Pons (tissue), 1 donor: ENCODE results near the gene MUC5B.

Experiments
- DNase-seq: peaks from one replicate; pipeline ENCODE4 v3.0.0-alpha.2; 2016; ENCODE audit warnings: low spot score

The MUC5B gene

DNA sequence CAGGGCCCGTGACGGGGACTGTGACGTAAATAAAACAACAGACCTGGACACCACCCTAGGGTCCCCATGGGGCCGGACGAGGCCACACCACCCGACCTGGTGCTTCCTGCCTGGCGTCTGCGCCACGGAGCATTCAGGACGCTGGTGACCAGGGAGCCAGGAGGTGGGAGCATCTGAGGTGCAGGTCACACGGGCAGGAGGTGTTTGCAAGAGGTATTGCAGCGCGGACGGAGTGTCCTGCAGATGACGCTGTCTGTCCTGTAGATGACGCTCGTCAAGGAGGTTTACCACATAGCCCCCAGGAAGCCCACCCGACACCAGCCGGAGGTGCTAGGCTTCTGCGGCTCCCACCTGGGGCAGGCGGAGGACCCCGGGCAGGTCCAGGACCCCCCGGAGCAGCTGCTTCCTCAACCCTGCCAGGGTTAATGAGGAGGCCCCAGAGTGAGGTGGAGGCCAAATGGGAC, 986 bp upstream of the MUC5B start:
- no peak for DNase-seq

DNA sequence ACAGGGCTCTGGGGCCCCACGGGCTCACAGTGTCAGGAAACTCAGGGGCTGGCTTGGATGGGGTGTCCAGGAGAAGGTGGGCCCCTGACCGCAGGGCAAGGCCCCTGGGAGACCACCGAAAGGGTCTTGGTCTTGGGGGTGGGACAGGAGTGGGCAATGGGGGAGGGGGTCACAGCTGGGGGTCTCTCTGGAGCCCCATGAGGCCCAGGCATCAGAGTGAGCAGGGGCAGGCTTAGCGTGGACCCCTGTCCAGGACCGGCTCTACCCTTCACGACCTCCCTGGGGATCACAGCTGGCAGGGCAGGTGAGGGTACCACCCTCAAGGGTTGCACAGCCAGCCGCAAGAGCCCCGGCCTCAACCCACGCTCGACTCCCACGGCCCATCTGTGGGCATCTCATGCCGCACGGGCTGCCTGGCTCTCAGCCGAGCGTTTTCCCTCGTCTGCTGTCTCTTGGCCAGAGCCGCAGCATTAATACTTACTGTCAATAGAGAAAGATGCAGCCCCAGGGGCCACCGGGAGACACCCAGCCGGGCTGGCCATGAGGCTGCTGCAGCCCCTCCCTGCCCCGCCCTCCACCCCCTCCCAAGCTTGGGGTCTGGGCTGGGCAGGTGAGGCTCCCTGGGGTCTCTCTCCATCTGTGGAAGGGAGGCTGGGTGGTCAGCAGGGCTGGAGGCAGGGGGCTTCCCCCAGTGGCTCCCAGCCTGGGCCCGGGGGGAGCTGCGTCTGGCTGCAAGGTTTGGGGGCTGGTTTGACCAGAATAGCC, 662 bp downstream of the MUC5B start:
- DNase-seq = no peak

DNA sequence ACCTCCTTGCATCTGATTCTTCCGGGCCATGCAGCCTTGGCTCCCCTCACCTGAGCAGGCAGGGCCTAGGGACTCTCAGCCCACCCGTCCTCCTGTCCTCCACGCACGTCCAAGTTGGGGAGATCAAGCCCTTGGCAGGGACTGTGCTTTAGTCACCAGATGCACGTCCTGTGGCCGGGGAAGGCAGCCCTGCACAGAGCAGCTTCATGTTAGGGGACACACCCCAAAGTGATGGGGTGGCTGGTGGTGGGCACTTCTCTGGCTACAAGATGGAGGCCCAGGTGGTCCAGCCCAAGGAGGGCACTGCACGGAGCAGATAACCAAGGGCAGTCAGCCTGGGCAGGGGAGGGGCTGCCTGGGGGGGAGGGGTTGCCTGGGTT, 1.2 kb downstream of the MUC5B start:
- no peak for DNase-seq

DNA sequence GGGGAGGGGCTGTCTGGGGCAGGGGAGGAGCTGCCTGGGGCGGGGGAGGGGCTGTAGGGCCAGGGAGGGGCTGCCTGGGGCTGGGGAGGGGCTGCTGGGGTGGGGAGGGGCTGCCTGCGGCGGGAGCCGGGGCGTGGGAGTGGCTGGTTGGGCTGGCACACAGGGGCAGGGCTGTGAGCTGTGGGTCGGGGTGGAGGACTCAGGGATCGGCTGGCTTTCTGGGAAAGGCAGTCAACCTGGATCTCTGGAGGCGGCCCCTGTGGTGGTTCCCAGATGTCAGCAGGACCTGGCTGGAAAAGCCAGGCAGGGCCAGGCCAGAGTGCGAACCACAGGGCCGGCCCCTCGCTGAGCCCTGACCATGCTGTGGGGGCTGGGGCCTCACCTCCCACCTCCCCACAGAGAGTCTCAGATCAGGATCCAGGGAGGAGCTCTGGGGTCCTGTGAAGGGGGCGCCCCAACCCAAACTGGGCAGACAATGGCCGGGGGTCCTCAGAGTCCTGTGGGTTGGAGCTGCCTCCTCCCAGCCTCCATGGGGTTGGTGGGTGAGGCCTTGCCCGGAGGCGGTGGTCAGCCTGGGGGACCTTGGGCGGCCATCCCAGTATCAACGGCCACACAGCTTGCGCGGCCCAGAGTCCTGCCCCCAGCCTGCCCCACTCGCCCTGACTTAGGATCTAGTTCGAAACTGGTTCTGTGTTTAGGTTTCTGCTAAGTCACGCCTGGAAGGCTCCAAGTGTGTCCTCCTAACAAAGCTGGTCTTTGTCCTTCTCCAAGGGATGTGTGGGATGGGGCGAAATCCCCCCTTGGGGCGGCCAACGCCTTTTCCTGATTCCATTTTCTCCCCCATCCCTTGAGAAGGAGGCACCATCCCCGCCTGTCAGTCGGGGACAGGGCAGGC, 1.9 kb downstream of the MUC5B start:
- DNase-seq = no peak

DNA sequence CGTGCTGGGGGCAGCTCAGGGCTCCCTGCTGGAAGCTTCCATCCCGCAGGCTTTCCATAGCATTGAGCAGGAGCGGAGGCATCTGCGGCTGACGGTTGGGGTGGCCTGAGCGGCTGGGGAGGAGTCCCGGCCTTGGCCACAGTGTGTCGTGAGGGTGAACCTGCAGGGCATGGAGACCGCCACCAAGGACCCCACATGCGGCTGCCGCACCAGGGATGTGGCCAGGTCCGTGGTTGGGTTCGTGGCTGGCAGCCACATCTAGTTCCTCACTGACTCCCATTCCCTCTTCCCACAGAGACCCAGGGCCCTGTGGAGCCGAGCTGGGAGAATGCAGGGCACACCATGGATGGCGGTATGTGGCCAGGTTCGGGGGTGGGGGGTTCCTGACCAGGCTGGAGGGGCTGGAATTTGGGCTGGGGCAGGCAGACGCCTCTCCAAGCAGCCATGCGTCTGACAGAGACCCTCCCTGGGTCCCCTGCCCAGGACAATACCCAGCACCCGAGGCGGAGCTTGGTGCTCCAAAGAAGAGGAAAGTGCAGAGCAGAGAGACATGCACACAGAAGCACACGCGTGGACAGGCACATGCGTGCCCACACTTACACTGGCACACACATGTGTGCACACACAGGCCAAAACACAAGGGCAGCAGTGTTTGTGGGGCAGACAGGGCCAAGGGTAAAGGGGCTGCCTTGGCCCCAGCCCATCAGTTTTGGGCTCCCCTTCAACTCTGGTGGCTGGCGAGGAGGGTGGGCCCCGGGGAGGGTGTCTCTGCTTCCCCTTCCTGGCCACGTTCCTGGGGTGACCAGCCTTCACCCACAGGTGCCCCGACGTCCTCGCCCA, 2.7 kb downstream of the MUC5B start:
- no peak for DNase-seq

DNA sequence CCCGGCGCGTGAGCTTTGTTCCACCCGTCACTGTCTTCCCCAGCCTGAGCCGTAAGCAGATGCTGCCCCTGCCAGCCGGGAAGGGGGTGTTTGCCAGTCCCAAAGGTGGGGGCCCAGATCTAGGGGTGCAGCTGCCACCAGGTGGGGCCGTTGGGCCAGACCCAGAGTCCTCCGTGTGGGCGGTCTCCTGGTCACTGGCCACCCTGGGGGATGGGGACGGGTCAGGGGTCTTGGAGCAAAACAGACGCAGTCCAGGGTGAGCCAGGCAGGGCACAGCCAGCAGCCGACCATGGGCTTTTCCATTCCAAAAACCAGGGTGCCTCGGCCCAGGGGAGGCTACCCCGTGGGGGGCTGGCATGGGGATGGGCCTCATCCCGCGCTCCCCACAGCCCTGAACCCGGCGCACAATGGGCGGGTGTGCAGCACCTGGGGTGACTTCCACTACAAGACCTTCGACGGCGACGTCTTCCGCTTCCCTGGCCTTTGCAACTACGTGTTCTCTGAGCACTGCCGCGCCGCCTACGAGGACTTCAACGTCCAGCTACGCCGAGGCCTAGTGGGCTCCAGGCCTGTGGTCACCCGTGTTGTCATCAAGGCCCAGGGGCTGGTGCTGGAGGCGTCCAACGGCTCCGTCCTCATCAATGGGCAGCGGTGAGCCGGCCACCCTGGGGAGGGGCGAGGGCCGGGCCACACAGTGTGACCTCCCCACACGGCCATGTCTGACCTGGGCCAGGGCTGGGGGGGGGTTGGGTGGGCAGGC, 3.5 kb downstream of the MUC5B start:
- no peak for DNase-seq

DNA sequence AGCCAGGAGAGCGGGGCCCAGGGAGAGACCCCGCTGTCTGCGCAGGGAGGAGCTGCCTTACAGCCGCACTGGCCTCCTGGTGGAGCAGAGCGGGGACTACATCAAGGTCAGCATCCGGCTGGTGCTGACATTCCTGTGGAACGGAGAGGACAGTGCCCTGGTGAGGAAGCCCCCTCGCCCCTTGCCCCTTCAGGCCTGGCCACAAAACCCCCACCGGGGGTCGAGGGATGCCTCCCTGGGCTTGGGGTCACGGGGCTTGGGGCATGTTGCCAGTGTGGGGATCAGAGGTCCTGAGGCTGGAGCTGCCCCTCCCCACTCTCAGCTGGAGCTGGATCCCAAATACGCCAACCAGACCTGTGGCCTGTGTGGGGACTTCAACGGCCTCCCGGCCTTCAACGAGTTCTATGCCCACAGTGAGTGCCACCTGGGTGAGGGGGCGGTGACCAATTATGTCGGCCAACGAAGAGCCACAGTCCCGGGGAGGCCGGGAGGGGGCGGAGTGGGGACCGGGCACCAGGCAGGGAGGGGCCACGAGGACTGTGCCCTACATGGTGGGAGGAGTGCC, 4.2 kb downstream of the MUC5B start:
- no peak for DNase-seq

DNA sequence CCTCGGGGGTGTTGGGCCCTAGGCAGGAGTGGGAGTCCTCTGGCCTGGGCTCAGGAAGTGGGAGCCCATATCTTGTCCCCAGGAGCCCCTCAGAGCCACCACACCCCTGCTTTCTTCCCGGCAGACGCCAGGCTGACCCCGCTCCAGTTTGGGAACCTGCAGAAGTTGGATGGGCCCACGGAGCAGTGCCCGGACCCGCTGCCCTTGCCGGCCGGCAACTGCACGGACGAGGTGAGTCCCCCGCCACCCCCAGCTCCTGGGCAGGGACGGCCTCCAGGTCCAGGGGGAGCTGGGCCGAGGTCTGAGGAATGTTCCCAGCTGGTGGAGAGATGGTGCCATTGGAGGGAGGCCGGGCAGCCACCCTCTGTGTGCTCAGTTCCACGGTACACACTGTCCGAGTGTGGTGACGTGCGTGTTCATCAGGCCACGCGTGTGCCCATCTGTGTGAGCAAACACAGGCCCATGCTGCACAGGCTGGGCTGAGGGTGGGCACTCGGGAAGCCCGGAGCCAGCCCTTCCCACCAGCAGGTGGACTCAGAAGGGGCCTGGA, 4.8 kb downstream of the MUC5B start:
- DNase-seq = no peak

DNA sequence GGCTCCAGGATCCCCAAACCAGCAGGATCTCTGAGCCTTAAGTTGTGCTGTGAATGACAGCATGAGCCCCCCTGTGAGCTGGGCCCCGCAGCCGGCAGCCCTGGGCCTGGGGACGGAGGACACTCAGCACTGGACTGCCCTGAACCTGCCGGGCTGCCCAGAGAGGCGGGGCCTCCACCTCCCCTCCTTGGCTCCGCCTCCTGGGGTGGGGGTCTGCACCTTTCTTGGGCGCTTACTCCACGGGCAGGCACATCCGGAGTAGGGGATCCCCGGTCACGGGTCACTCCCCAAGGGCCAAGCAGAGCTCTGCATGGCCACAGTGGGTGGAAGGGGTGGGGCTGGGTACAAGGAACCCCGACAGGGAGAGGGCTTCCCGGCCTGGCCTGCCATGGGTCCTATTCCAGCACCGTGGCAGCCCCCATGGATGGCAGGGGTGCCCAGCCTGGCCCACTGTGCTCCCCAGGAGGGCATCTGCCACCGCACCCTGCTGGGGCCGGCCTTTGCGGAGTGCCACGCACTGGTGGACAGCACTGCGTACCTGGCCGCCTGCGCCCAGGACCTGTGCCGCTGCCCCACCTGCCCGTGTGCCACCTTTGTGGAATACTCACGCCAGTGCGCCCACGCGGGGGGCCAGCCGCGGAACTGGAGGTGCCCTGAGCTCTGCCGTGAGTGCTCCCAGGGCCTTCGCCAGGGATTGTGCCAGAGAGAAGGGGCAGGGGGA, 5.4 kb downstream of the MUC5B start:
- DNase-seq = no peak

DNA sequence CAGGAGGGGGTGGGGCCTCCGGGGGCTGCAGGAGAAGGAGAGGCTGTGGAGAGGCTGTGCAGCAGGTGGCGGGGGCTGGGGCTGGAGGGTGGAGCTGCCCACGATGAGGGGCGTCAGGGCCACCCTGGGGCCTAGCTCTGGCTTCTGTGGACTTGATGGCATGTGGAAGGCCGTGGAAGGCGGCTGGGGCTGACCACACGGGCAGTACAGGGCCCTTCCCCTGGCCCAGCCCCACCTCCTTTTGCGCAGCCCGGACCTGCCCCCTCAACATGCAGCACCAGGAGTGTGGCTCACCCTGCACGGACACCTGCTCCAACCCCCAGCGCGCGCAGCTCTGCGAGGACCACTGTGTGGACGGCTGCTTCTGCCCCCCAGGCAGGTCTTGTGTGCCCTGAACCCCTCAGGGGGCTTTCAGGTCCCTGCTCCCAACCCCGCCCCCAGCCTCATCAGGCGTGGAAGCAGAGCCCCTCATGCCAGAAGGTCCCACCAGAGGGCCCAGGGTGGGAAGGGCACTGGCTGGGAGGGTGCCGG, 6.1 kb downstream of the MUC5B start:
- DNase-seq = no peak

DNA sequence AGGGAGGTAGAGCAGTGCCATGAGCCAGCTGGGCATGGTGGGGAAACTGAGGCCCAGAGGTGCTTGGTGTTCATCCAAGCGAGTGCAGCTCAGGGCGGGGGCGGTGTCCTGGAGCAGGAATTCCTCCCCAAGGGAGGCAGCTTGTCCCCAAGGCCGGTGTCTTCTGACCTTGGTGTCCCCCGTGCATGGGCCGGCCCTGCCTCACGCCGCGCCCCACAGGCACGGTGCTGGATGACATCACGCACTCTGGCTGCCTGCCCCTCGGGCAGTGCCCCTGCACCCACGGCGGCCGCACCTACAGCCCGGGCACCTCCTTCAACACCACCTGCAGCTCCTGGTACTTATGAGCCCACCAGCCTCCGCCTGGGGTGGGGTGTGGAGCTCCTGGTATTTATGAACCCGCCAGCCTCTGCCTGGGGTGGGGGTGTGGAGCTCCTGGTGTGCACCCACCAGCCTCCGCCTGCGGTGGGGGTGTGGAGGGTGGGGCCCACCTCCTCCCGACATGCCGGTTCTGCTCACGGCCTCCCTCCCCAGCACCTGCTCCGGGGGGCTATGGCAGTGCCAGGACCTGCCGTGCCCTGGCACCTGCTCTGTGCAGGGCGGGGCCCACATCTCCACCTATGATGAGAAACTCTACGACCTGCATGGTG, 6.7 kb downstream of the MUC5B start:
- DNase-seq = no peak

DNA sequence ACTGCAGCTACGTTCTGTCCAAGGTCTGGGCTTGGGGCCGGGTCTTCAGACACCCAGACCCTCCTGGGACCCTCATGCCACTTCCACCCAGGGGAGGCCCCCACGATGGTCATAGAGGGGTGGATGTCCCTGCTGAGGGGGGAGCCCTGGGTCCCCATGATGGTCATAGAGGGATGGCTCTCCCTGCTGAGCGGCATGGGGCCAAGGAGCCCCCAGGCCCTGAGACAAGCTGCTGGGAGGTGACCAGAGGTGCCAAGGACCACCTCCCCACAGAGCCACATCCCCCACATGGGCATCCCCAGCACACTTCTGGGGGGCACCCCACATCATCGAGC, 7.2 kb downstream of the MUC5B start:
- no peak for DNase-seq

DNA sequence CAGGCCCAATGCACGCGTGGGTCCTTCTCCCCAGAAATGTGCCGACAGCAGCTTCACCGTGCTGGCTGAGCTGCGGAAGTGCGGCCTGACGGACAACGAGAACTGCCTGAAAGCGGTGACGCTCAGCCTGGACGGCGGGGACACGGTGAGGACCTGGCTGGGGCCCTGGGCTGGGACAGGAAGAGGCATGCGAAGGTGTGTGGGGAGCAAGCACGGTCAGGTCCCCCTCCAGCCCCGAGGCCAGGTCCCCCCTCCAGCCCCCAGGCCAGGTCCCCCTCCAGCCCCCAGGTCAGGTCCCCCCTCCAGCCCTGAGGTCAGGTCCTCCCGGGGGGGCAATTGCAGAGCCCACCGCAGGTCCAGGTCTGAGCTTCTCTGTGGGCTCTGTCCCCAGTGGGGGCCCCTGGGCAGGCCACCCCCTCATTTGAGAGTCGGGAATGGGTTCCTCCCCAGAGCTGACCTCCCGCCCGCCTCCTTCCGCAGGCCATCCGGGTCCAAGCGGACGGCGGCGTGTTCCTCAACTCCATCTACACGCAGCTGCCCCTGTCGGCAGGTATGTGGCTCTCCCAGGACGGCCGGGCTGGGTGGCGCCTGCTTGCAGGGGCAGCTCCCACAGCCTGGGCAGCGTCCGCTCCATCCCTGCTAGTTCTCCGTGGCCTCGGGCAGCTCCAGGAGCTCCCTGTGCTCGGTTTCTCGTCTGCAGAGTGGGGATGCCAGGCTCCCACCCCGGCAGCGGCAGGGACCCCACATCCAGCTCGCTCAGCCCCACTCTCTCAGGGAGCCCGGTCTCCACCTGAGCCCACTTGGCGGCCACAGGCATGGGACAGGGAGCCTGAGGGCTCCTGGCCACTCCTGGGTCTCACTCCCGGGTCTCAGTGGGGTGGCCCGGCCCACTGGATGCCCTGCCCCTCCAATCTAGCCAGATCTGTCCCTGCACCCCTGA, 7.9 kb downstream of the MUC5B start:
- DNase-seq = no peak

DNA sequence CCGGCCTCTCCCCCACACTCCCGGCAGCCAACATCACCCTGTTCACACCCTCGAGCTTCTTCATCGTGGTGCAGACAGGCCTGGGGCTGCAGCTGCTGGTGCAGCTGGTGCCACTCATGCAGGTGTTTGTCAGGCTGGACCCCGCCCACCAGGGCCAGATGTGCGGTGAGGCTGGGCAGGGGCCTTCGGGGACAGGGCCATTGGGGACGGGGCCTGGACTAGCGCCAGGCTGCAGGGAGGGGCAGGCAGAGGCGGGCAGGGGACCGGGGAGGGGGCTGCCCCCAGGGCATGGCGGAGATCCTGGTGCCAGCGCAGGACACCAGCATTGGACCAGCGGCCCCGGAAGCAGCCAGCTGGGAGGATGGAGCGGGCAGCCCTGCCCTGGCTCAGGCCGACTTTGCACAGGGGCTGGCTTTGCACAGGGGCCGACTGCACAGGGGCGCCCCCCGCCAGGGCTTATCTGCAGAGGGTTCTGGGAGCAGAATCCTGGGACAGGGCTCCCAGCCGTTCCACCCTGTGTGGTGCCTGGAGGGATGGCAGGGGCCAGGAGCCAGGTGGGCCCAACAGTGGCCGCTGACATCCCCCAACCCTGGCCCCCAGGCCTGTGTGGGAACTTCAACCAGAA, 8.6 kb downstream of the MUC5B start:
- no peak for DNase-seq

DNA sequence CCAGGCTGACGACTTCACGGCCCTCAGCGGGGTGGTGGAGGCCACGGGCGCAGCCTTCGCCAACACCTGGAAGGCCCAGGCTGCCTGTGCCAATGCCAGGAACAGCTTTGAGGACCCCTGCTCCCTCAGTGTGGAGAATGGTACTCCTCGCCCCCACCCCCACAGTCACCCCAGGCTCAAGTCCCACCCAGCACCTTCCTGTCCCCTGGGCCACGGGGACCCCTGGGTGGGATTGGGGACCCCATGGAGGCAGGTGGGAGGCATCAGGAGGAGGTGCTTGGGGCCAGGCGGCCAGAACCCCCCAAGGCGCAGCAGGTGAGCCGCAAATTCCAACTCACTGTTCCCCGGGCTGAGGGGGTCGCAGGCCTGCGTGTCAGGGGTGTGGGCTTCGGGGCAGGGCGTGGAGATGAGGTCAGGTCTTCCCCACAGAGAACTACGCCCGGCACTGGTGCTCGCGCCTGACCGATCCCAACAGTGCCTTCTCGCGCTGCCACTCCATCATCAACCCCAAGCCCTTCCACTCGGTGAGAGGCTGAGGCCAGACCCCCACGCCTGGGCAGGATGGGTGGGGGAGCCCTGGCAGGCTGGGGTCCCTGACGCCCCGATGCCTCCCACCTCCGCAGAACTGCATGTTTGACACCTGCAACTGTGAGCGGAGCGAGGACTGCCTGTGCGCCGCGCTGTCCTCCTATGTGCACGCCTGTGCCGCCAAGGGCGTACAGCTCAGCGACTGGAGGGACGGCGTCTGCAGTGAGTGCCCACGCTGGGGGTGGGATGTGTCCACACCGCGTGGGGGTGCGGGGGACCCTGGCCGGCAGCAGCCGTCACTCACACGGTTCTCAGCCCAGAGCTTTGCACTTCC, 9.4 kb downstream of the MUC5B start:
- no peak for DNase-seq

DNA sequence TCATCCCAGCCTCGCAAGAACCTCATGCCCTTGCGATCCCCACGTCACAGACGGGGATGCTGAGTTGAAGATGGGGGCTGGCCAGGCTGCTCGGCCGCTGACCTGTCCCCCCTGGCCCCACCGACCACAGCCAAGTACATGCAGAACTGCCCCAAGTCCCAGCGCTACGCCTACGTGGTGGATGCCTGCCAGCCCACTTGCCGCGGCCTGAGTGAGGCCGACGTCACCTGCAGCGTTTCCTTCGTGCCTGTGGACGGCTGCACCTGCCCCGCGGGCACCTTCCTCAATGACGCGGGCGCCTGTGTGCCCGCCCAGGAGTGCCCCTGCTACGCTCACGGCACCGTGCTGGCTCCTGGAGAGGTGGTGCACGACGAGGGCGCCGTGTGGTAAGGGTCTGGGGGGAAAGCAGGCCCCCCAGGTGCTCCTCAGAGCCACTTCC, 10.0 kb downstream of the MUC5B start:
- DNase-seq = no peak
